ENCODE data around the gene FLACC1.
"Not testable (repeated sequence)": the region's sequence is repeated elsewhere in the genome, so short reads cannot be mapped to it uniquely, and the experiment has no call there.

The FLACC1 gene

GRCh38 chr2:201256082-201256481 lies 101.1 kb downstream of the FLACC1 start:
- FAIRE-seq: no peak

DNA sequence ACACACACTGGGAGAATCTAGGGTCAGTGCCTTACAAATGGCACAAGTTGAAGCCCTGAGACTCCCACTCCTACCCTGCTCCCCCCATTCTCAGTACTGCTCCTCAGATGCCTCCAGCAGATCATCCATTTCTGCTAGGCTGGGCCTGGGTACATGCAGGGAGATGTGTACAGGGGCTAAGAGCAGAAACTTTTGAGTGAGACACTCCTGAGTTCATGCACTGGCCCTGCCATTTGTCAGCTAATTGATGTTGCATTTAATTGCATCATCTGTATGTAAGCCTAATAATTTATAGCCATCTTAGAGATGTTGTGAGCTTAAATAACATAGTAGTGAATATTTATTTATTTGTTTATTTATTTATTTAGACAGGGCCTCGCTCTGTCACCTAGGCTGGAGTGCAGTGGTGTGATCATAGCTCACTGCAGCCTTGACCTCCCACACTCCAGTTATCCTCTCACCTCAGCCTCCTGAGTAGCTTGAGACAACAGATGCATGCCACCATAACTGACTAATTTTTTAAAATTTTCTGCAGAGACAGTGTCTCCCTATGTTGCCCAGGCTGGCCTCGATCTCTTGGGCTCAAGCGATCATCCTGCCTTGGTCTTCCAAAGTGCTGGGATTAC lies 101.6 kb downstream of the FLACC1 start:
- no peak for FAIRE-seq
- DNase-seq (ENCODE audit: low spot score): no peak

More at GRCh38 chr2:201256082-201256481, 101.1 kb downstream of the FLACC1 start:
- no peak for DNase-seq (ENCODE audit: low spot score)

GRCh38 chr2:201254081-201254730 lies 102.9 kb downstream of the FLACC1 start:
- DNase-seq (ENCODE audit: low spot score) (no peak), FAIRE-seq (no peak)

DNA sequence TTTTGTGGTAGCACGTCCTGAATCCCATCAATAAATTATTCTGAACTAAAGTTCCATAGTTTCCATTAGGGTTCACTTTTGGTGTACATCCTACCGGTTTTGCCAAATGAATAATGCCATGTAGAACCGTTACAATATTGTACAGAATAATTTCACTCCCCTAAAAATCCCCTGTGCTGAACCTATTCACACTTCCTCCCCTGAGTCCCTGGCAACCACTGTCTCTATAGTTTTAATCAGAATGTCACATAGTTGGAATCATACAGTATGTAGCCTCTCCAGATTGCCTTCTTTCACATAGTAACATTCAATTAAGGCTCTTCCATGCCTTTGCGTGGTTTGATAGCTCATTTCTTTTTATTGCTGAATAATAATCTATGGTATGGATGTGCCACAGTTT lies 106.4 kb downstream of the FLACC1 start:
- no peak for DNase-seq (ENCODE audit: low spot score)
- FAIRE-seq: no peak

DNA sequence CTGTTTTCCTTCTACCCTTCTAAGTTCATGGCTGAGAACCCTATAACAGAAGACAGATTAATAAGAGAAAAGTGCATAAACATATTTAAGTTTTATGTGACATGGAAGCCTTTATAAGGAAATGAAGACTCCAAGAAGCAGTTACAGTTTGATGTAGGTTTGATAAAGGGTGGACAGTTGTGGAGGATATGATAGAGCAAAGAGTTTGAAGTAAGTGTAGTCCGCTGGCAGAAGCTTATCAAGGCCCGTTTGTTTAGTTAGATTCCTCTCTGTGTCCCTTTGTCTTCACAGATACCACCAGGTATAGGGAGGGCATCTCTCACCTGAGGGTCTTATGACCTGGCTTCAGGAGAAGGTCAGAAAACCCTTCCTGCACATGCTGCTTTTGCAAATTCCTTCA lies 107.3 kb downstream of the FLACC1 start:
- FAIRE-seq (no peak), DNase-seq (ENCODE audit: low spot score) (no peak)

- FAIRE-seq (no peak), DNase-seq (ENCODE audit: low spot score) (no peak)
These were observed 108.8 kb downstream of the FLACC1 start for GRCh38 chr2:201248288-201248844.

GRCh38 chr2:201246280-201246679 lies 110.9 kb downstream of the FLACC1 start:
- FAIRE-seq (no peak), DNase-seq (ENCODE audit: low spot score) (no peak)

GRCh38 chr2:201244829-201245228 lies 112.3 kb downstream of the FLACC1 start:
- no peak for FAIRE-seq
- no peak for DNase-seq (ENCODE audit: low spot score)

GRCh38 chr2:201242571-201243277 lies 114.4 kb downstream of the FLACC1 start:
- no peak for DNase-seq (ENCODE audit: low spot score)
- no peak for FAIRE-seq

DNA sequence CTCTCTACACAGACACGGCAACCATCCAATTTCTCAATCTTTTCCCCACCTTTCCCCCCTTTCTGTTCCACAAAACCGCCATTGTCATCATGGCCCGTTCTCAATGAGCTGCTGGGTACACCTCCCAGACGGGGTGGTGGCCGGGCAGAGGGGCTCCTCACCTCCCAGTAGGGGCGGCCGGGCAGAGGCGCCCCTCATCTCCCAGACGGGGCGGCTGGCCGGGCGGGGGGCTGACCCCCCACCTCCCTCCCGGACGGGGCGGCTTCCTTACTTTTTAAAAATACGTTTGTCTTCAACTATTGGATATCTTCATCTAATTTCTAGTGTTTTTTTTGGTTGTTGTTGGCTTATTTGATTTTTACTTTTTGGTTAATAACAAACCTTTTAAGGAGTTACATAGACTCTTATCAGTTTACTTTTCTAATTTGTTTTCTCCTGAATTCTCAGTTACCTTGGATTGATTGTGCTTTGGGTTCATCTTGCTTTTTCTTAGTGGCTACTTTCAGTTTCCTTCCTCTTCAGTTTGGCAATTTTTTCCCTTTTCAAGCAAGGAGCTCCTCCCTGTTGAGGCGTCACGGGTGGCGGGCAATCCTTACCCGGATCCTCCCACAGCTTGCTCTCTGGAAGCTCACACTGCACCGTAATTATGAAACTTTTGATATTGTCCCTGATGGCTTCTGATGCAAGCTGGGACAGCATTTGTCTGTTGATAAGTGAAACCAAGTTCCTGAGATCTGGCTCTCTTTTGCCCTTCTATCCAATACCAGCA lies 117.8 kb downstream of the FLACC1 start:
- DNase-seq (ENCODE audit: low spot score); FAIRE-seq: not testable (repeated sequence)
